Measurements from ENCODE around the gene PRKCA. TPM values are rescaled to one million over a fixed set of nuclear protein-coding genes. Genes with fewer than 3 reads are reported as not detected.

PRKCA gene
- total and polyA plus RNA-seq, 2 of the 13 experiments (the other 11 are each of a cell fraction or from before 2014, with no cell fraction given) = 18.5 to 21.5 TPM

GRCh38 chr17:66776999-66777688 is 474.7 kb downstream of the PRKCA start (continued):
- 0 out of 2 replicates have a peak, but pooled peaks have one; percentile 55 for TF ChIP-seq AHDC1 (CRISPR knock-in tag; IDR thresholded peaks at IDR 0.05; ENCODE audit: borderline replicate concordance)
- TF ChIP-seq THAP9 (CRISPR knock-in tag; IDR thresholded peaks at IDR 0.05; ENCODE audit: borderline replicate concordance) = no peak
- TF ChIP-seq TRAFD1 (CRISPR knock-in tag; IDR thresholded peaks at IDR 0.05; ENCODE audit: borderline replicate concordance) = no peak
- TF ChIP-seq GFI1 (CRISPR knock-in tag; IDR thresholded peaks at IDR 0.05; ENCODE audit: borderline replicate concordance) = peak; percentile 68; the same call in 1 of the 2 replicates
- no peak for TF ChIP-seq RAD21 (CRISPR knock-in tag; IDR thresholded peaks at IDR 0.05)
- TF ChIP-seq GATAD2A (CRISPR knock-in tag; IDR thresholded peaks at IDR 0.05) = peak; percentile 45; the same call in 1 of the 2 replicates
- no peak for TF ChIP-seq RNF219 (CRISPR knock-in tag; IDR thresholded peaks at IDR 0.05)
- TF ChIP-seq ZNF10 (CRISPR knock-in tag; IDR thresholded peaks at IDR 0.05; ENCODE audit: borderline replicate concordance, low read depth) = no peak
- TF ChIP-seq SMYD3 (CRISPR knock-in tag; IDR thresholded peaks at IDR 0.05) = no peak
- no peak for TF ChIP-seq SRF (IDR thresholded peaks at IDR 0.05; ENCODE audit: low read depth, low read length)
- TF ChIP-seq ZNF124 (CRISPR knock-in tag; IDR thresholded peaks at IDR 0.05) = no peak
- no peak for TF ChIP-seq ATF2 (CRISPR knock-in tag; IDR thresholded peaks at IDR 0.05)
- TF ChIP-seq TGIF2 (CRISPR knock-in tag; IDR thresholded peaks at IDR 0.05) = no peak
- TF ChIP-seq TEAD3 (CRISPR knock-in tag; optimal IDR thresholded peaks at IDR 0.05; ENCODE audit: borderline replicate concordance) = peak; percentile 64
- TF ChIP-seq RXRB (CRISPR knock-in tag; IDR thresholded peaks at IDR 0.05; ENCODE audit: borderline replicate concordance) = no peak

Measured in HepG2 (cell line).